ENCODE measurements around the gene TMEM134.

DNA sequence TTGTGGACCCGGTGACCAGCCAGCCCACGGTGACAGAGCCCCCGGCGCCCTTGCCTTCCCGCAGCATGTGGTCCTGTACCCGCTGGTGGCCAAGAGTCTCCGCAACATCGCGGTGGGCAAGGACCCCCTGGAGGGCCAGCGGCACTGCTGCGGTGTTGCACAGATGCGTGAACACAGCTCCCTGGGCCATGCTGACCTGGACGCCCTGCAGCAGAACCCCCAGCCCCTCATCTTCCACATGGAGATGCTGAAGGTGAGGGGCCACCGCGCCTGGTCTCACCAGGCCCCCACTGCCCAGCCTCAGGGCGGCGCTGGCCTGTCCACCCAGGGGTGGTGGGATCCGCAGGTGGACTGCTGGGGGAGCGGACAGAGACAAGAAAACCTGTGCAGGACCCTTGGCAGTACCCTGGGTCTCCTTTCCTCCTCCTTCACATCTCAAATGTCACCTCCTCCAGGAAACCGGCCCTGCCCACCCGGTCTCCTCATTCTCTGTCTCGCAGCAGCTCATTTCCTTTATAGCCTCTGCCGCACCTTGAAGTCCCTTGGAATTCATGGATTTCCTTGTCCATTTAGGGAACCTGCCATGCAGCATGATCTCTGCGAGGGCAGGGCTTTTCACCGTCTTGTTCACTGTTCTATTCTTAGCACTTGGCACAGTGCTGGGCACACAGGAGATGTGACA, 20.3 kb upstream of the TMEM134 start:
- TF ChIP-seq CTCF (IDR thresholded peaks at IDR 0.05): no peak
- no peak for TF ChIP-seq POLR2A (IDR thresholded peaks at IDR 0.05)

All from thyroid gland (tissue), 4 donors.